OCI-LY7 (cell line): Measurements from ENCODE around the gene DNAJB12. TPM values are rescaled to one million over a fixed set of nuclear protein-coding genes. Genes with fewer than 3 reads are reported as not detected.
"Not testable (repeated sequence)": the region's sequence is repeated elsewhere in the genome, so short reads cannot be mapped to it uniquely, and the experiment has no call there.

Experiments used
- BruUV-seq: library from RNA; stranded (reverse); fragments of 400-500 nt; replicated peaks from 2 replicates; lab custom pipeline; 2021; lab: Mats Ljungman, UMichigan
- CTCF ChIA-PET: fragments of 300-600 bp; sonication (Branson Sonifier 250); formaldehyde crosslinking; loops from one replicate; lab custom pipeline; 2022; ENCODE audit warnings: antibody characterized with exemption; ENCODE audit not compliant: unreplicated experiment; lab: Charles Lee
- POLR2A ChIA-PET: fragments of 300-600 bp; sonication (Branson Sonifier 250); formaldehyde crosslinking; loops from one replicate; lab custom pipeline; 2022; ENCODE audit warnings: antibody characterized with exemption; lab: Charles Lee
- DNase-seq: peaks from one replicate; pipeline ENCODE4 v3.0.0-alpha.2; 2015; ENCODE audit warnings: low spot score
- H2AFZ ChIP-seq: fragments of 200-600 bp; sonication (generic), shearing (Covaris generic); 2 replicates; pipeline ENCODE4 v1.6.1; 2014; ENCODE audit warnings: mild to moderate bottlenecking, antibody characterized with exemption, low read length, moderate library complexity
- H3K27ac ChIP-seq: fragments of 200-600 bp; sonication (generic); 2 replicates; pipeline ENCODE4 v1.5.1; 2014; ENCODE audit warnings: mixed run types, low read depth, mild to moderate bottlenecking, moderate library complexity, low read length, inconsistent platforms; ENCODE audit not compliant: poor library complexity, severe bottlenecking
- H3K36me3 ChIP-seq: fragments of 200-600 bp; sonication (generic); 2 replicates; pipeline ENCODE4 v1.6.1; 2014; ENCODE audit warnings: mild to moderate bottlenecking, antibody characterized with exemption, low read length, moderate library complexity, mixed read lengths; ENCODE audit not compliant: insufficient read depth
- H3K4me1 ChIP-seq: fragments of 200-600 bp; sonication (generic); 2 replicates; pipeline ENCODE4 v1.5.1; 2014; ENCODE audit warnings: mild to moderate bottlenecking, low read length; ENCODE audit not compliant: insufficient read depth, poor library complexity, severe bottlenecking
- H3K4me2 ChIP-seq: fragments of 200-600 bp; sonication (generic); 2 replicates; pipeline ENCODE4 v1.6.1; 2014; ENCODE audit warnings: mild to moderate bottlenecking, low read length
- H3K4me3 ChIP-seq: fragments of 200-600 bp; sonication (generic); 2 replicates; pipeline ENCODE4 v1.5.1; 2014; ENCODE audit warnings: mild to moderate bottlenecking, low read depth, low read length; ENCODE audit not compliant: poor library complexity, severe bottlenecking
- H3K79me2 ChIP-seq: fragments of 200-600 bp; sonication (generic); 2 replicates; pipeline ENCODE4 v1.6.1; 2016; ENCODE audit warnings: low read depth, mild to moderate bottlenecking, low read length, moderate library complexity, mixed read lengths; ENCODE audit not compliant: insufficient read depth
- H3K9me2 ChIP-seq: fragments of 200-600 bp; sonication (generic); 2 replicates; pipeline ENCODE4 v1.6.1; 2016; ENCODE audit warnings: mild to moderate bottlenecking, low read length, mixed read lengths; ENCODE audit not compliant: insufficient read depth
- H3K9me3 ChIP-seq: fragments of 200-600 bp; sonication (generic); 2 replicates; pipeline ENCODE4 v1.6.1; 2014; ENCODE audit warnings: mild to moderate bottlenecking, mixed run types, low read length, mixed read lengths
- H4K20me1 ChIP-seq: fragments of 200-600 bp; sonication (generic); 2 replicates; pipeline ENCODE4 v1.6.1; 2014; ENCODE audit warnings: mild to moderate bottlenecking, antibody characterized with exemption, low read length, moderate library complexity, mixed read lengths; ENCODE audit not compliant: insufficient read depth
- EZH2phosphoT487 ChIP-seq: fragments of 200-600 bp; sonication (generic); IDR thresholded peaks from 2 replicates; pipeline ENCODE4 v1.6.1; 2018; ENCODE audit warnings: low read depth, borderline replicate concordance, mild to moderate bottlenecking, mixed run types, antibody characterized with exemption, low read length, moderate library complexity, mixed read lengths
- intact Hi-C: fragments of 100-400 bp; cut with micrococcal nuclease; formaldehyde crosslinking; loops from one replicate; pipeline ENCODE4 v1.10.0; 2022; ENCODE audit not compliant: unreplicated experiment
- total RNA-seq, 2 experiments: library from RNA; depleted of rRNA in 1 of 2; stranded (reverse); fragments of >200 nt in 1 of 2; shearing (Covaris generic) in 1 of 2; gene quantifications; 2 replicates each; pipeline ENCODE4 v1.2.3, GENCODE V29; 2014 to 2022
- TF ChIP-seq, protein P1 (sequence below): fragments of 200-600 bp; sonication (generic); conservative IDR thresholded peaks from 2 replicates; pipeline ENCODE4 v1.5.1; 2014; ENCODE audit warnings: mild to moderate bottlenecking, antibody characterized with exemption, low read length, moderate library complexity, mixed read lengths

The DNAJB12 gene
- total RNA-seq, 2 experiments from 2014 or later: 27.4 to 28.3 TPM

DNA sequence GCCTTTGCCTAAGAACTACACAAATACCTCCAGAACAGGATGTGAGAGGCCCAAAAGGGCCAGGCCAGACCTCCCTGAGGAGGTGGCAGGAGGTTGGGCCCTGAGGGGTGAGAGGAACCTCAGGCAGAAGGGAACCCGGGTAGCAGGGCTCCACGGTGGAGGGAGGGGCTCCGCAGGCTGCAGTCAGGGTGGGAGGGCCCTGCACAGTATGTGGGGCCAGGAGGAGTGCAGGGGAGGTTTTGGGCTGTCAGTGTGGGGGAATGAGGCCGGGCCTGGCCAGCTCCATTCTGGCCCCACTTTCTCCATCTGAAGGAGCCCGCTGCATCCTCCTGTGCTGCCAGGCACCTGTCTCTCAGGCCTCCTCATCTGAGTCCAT is 25.9 kb downstream of the DNAJB12 start:
- no peaks in the 10 kb centered on the region for H4K20me1 ChIP-seq
- H3K79me2 ChIP-seq: no peaks in the 10 kb centered on the region
- DNase-seq: peak; percentile 59
- H3K27ac ChIP-seq: peak overlapping the region; percentile 80
- H3K4me1 ChIP-seq: peaks cover 66% of the 10 kb centered on the region
- no TSS peak for BruUV-seq
- ChIA-PET CTCF (interaction anchor here (0.6 kb wide), 1 partner anchor 598 kb away, joined by 5 read pairs; no protein-coding TSS in a partner anchor), POLR2A (interaction anchor here (0.6 to 2.5 kb wide), 7 partner anchors 9 to 715 kb away, joined by 3 to 35 read pairs (median 3); no protein-coding TSS in a partner anchor)
- intact Hi-C loops: loop anchor here (1.0 to 2.0 kb wide), 2 partner anchors 202 to 281 kb away; no protein-coding TSS in a partner anchor
- peak overlapping the region; percentile 39; the same call in 1 of the 2 replicates for H2AFZ ChIP-seq
- peaks cover 8% of the 10 kb centered on the region; the same call in 1 of the 2 replicates for H3K36me3 ChIP-seq
- TF ChIP-seq EZH2phosphoT487: no peak
- TF ChIP-seq, protein P1, sequence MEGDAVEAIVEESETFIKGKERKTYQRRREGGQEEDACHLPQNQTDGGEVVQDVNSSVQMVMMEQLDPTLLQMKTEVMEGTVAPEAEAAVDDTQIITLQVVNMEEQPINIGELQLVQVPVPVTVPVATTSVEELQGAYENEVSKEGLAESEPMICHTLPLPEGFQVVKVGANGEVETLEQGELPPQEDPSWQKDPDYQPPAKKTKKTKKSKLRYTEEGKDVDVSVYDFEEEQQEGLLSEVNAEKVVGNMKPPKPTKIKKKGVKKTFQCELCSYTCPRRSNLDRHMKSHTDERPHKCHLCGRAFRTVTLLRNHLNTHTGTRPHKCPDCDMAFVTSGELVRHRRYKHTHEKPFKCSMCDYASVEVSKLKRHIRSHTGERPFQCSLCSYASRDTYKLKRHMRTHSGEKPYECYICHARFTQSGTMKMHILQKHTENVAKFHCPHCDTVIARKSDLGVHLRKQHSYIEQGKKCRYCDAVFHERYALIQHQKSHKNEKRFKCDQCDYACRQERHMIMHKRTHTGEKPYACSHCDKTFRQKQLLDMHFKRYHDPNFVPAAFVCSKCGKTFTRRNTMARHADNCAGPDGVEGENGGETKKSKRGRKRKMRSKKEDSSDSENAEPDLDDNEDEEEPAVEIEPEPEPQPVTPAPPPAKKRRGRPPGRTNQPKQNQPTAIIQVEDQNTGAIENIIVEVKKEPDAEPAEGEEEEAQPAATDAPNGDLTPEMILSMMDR: no peak
- peak overlapping the region; percentile 56 for H3K4me2 ChIP-seq
- H3K9me3 ChIP-seq: no peaks in the 10 kb centered on the region
- no peaks in the 10 kb centered on the region for H3K9me2 ChIP-seq
- H3K4me3 ChIP-seq: peak overlapping the region; percentile 19

DNA sequence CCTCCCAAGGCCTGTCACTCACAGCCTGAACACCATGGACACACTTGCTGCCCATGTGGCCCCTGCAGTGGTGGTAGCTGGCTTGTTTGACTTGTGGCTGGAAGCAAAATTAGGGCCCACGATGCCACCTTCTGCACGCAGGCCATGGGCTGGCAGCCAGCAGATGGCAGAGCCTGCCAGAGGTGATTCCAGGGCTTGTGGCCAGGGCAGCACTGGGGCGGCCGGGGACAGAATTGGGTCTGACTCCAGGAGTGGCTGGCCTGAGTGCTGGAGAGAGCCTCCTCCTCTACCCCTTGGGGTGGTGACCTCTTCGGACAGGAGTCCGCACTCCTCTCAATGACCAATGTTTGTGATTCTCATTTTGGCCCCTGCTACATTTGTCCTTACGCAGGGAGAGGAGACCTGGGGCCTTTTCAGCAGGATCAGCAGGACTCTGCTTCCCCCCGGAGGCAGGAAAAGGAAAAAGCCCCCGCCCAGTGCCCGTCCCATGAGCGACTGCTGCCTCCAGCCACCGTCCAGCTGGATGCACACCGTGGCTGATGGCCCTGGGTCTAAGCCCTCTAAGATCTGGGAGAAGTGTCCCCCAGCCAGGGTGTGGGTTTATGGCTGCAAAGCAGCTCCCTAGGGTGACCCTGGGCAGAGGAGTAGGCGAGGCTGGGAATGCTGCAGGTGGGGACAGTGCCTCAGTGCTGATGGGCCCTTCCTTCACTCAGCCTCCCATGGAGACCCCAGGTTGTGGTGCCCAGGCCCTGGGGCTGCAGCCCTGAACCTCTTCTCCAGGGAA is 26.5 kb downstream of the DNAJB12 start:
- H3K9me3 ChIP-seq: no peaks in the 10 kb centered on the region
- peak overlapping the region; percentile 56 for H3K4me2 ChIP-seq
- CTCF ChIA-PET: interaction anchor here (0.6 kb wide), 1 partner anchor 597 kb away, joined by 5 read pairs; no protein-coding TSS in a partner anchor
- H3K27ac ChIP-seq: peak overlapping the region; percentile 80
- peak overlapping the region; percentile 39; the same call in 1 of the 2 replicates for H2AFZ ChIP-seq
- H3K79me2 ChIP-seq: no peaks in the 10 kb centered on the region
- H3K36me3 ChIP-seq: peaks cover 3% of the 10 kb centered on the region; the same call in 1 of the 2 replicates
- no peaks in the 10 kb centered on the region for H3K9me2 ChIP-seq
- no peak overlapping the region for H3K4me3 ChIP-seq
- POLR2A ChIA-PET: interaction anchor here (0.6 to 2.5 kb wide), 5 partner anchors 8 to 67 kb away, joined by 3 to 35 read pairs (median 4); no protein-coding TSS in a partner anchor
- peak; percentile 68 for DNase-seq
- no peaks in the 10 kb centered on the region for H4K20me1 ChIP-seq
- intact Hi-C loops: loop anchor here (1.0 to 2.0 kb wide), 2 partner anchors 201 to 280 kb away; no protein-coding TSS in a partner anchor
- peaks cover 66% of the 10 kb centered on the region for H3K4me1 ChIP-seq
- no TSS peak for BruUV-seq
- no peak for TF ChIP-seq EZH2phosphoT487
- TF ChIP-seq, protein P1: peak; percentile 87

DNA sequence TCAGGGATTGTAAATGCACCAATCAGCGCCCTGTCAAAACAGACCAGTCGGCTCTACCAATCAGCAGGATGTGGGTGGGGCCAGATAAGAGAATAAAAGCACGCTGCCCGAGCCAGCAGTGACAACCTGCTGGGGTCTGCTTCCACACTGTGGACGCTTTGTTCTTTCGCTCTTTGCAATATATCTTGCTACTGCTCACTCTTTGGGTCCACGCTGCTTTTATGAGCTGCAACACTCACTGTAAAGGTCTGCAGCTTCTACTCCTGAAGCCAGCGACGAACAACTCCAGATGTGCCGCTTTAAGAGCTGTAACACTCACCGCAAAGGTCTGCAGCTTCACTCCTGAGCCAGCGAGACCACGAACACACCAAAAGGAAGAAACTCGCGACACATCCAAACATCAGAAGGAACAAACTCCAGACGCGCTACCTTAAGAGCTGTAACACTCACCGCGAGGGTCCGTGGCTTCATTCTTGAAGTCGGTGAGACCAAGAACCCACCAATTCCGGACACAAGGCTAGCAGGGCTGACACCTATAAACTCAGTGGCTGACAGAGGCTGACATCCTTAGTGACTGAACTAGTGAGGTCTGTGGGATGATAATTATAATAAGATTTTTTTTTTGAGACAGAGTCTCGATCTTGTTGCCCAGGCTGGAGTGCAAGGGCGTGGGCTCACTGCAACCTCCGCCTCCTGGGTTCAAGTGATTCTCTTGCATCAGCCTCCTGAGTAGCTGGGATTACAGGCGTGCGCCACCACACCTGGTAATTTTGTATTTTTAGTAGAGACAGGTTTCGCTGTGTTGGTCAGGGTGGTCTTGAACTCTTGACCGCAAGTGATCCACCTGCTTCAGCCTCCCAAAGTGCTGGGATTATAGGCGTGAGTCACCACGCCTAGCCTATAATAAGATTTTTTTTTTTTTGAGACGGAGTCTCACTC is 27.8 kb downstream of the DNAJB12 start:
- H3K9me3 ChIP-seq, H4K20me1 ChIP-seq, DNase-seq, H2AFZ ChIP-seq, H3K9me2 ChIP-seq, H3K36me3 ChIP-seq, H3K4me3 ChIP-seq, H3K27ac ChIP-seq, H3K79me2 ChIP-seq, H3K4me2 ChIP-seq, intact Hi-C loops: not testable (repeated sequence)
- ChIA-PET CTCF (interaction anchor here (0.6 to 1.2 kb wide), 2 partner anchors 29 to 40 kb away, joined by 3 to 4 read pairs; no protein-coding TSS in a partner anchor), POLR2A (interaction anchor here (0.9 to 1.2 kb wide), 3 partner anchors 79 to 455 kb away, joined by 3 read pairs; no protein-coding TSS in a partner anchor)
- TSS peak; percentile 91 for BruUV-seq
- peaks cover 66% of the 10 kb centered on the region for H3K4me1 ChIP-seq
